Erythroblast (primary cell): ENCODE results near the gene SNX21.

Experiments
- GATA1 ChIP-seq: IDR thresholded peaks from 2 replicates; pipeline ENCODE4 v1.6.1; 2011; ENCODE audit warnings: low read depth, mild to moderate bottlenecking, control low read depth, low read length, moderate library complexity
- POLR2A ChIP-seq: IDR thresholded peaks from 2 replicates; pipeline ENCODE4 v1.6.1; 2011; ENCODE audit warnings: mild to moderate bottlenecking, low read length

GRCh38 chr20:45892049-45892825 is 58.6 kb downstream of the SNX21 start:
- TF ChIP-seq POLR2A (no peak), GATA1 (no peak)
